IPS-NIHi7 (cell line): ENCODE results near the gene SSPN.

Source experiments
- DNase-seq: peaks from one replicate; pipeline ENCODE4 v3.0.0; 2012; ENCODE audit warnings: mixed read lengths; ENCODE audit errors: extremely low spot score

Gene SSPN

GRCh38 chr12:26187014-26187798, 8.2 kb upstream of the SSPN start:
- peak; percentile 31 for DNase-seq

- DNase-seq: no peak
Measured at GRCh38 chr12:26188127-26188526, 7.2 kb upstream of the SSPN start.

DNA sequence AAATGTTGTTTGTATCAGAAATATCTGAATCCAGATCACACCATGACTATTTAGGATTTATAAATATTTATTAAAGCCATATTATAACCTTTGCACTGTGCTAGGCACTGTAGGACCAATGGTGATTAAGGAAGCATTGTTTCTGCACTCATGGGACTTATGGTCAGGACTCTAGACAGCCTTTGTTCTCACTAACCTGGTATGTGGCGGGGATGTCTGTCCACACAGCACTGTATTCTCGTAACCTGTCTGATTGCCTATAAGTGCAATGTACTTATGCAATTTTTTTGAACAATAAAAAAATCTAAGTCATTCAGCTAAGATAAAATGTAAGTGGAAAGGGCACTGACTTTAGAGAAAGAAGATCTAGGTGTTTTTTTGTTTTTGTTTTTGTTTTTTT, 6.7 kb upstream of the SSPN start:
- DNase-seq: no peak

- no peak for DNase-seq
Measured at GRCh38 chr12:26192142-26192541, 3.2 kb upstream of the SSPN start.

DNA sequence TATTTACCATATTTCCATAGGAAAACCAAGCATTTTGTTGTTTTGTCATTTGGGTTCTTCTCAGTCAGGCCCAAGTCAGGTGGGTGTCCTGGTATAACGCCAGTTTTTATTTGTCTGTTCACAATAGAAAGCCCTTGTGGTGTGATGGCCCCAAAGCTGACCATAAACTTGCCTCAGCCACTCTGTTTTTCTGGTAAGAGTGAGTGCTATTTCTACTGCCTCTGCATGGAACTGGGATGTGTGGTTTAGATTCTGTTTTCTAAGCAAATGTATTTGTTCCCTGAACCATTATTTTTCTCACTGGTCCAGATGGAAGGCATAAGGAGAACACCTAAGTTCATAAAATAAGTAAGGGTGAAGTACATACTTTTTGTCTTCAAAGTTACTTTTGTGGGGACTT, 1.8 kb upstream of the SSPN start:
- DNase-seq: no peak

GRCh38 chr12:26195641-26196420, 458 bp downstream of the SSPN start:
- DNase-seq: peak; percentile 25

DNA sequence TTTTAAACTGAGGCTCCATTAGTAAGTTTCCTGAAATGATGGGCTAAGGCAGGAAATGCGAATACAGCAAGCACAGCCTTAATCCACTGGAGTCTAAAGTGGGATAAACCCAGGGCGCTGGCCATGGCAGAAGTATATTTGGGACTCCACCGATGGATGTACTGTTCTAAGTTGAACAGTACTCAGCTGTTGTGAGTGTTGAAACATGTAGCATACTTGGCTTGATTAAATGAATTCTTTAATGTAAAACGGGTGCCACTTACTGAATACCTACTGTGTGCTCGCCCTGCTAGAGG, 996 bp downstream of the SSPN start:
- no peak for DNase-seq

GRCh38 chr12:26197832-26198231, 2.5 kb downstream of the SSPN start:
- DNase-seq: no peak

- no peak for DNase-seq
Measured at GRCh38 chr12:26198742-26199141, 3.4 kb downstream of the SSPN start.

GRCh38 chr12:26203167-26203780, 7.9 kb downstream of the SSPN start:
- DNase-seq: no peak

- DNase-seq: no peak
Measured at GRCh38 chr12:26204612-26205289, 9.4 kb downstream of the SSPN start.

GRCh38 chr12:26205298-26205697, 9.9 kb downstream of the SSPN start:
- no peak for DNase-seq

- DNase-seq: no peak
Measured at GRCh38 chr12:26205941-26206340, 10.6 kb downstream of the SSPN start.

DNA sequence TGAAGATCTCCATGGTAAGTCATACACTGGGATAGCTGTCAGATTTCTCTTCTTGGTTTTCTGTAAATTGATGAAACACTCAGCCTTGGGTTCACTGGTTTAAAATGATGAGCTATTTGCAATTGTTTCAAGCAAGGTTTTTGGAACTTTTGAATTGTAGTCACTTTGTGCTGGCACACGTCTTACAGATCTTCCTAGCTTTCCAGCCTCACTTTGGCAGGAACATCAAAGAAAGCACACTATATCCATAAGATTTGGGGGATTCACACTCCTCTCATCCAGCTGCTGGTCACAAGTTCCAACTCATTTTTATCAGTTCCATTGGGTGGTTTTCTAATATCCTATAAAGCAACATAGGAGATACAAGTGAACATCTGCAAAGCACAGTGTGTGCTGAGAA, 16.0 kb downstream of the SSPN start:
- DNase-seq: no peak

DNA sequence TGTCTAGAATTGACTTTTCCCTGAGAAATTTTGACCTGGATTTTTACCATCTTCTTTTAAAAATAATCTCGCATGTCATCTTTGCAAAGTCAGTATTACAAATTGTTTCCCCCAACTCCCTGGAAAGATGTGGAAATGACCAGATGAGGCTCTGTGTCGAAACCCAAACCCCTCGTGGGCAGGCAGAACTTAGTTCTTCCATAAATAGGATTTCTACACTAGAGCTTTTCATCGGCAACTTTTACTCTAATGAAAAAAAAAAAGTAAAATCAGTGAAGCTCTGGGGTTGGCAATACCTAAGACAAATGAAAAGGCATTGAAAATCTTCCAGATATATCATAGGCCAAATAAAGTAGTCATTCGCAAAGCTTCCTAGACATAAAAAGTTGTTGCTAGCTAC, 17.0 kb downstream of the SSPN start:
- DNase-seq: no peak

- no peak for DNase-seq
Measured at GRCh38 chr12:26212988-26213387, 17.6 kb downstream of the SSPN start.

GRCh38 chr12:26214121-26214520, 18.7 kb downstream of the SSPN start:
- DNase-seq: no peak

GRCh38 chr12:26219736-26220135, 24.4 kb downstream of the SSPN start:
- no peak for DNase-seq

DNA sequence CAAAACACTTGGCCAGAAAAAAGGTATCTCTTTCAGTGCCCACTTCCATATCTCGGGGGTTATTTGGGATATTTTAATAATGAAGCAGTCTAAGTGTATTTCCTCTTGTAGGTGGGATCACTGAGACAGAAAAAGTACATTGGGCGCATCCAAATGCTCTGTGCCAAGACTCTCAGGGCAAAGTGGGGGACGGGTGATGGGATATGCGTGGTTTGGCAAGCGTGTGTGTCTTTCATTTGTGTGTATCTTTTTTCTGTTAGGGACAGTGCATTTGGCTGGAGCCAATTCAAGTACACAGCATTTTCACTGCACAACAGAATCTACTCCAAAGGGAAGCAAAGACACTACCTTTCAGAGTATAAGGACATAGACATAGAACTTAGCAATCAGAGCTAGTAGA, 29.3 kb downstream of the SSPN start:
- no peak for DNase-seq

- no peak for DNase-seq
Measured at GRCh38 chr12:26226122-26226521, 30.7 kb downstream of the SSPN start.

- DNase-seq: peak; percentile 61
Measured at GRCh38 chr12:26226629-26227360, 31.4 kb downstream of the SSPN start.

DNA sequence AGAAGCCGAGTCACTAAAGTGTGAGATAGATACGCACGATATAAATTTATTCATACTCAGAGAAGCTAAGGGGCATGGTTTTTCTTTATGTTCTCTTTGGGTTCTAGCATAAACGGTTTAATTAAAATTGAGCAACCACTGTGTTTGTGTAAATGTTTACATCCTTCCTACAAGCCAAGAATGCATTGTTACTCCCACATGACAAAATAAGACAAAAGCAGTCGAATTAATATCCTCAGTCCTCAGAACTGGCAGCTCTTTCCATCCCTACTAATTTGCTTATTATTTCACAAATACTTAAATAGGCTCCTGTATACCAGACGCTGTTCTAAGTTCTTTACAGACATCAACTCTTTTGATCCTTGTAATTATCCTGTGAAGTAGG, 32.0 kb downstream of the SSPN start:
- no peak for DNase-seq
